Muscle of arm (tissue), 12 donors: ENCODE data around the gene MED27. TPM values are rescaled to one million over a fixed set of nuclear protein-coding genes. Genes with fewer than 3 reads are reported as not detected.
"Not testable (repeated sequence)": the region's sequence is repeated elsewhere in the genome, so short reads cannot be mapped to it uniquely, and the experiment has no call there.

Experiments
- DNase-seq: peaks from one replicate; pipeline ENCODE4 v3.0.0-alpha.2; 2013
- polyA plus RNA-seq, 12 donors: library from polyadenylated mRNA; unstranded; fragments of 120-200 nt; gene quantifications; one replicate each; pipeline ENCODE4 v1.2.1, GENCODE V29; 2013; ENCODE audit not compliant: insufficient read length in 12 of 12

MED27 gene
- polyA plus RNA-seq, 12 donors = 7.8 to 14.9 (median 11.6) TPM; not detected in 1

GRCh38 chr9:131926360-131926922 lies 153.2 kb downstream of the MED27 start:
- DNase-seq = no peak

GRCh38 chr9:131925677-131926177 lies 153.9 kb downstream of the MED27 start:
- DNase-seq = no peak

- no peak for DNase-seq
Observed at GRCh38 chr9:131923766-131924165, 155.9 kb downstream of the MED27 start.

GRCh38 chr9:131923132-131923671 lies 156.5 kb downstream of the MED27 start:
- no peak for DNase-seq

GRCh38 chr9:131921635-131922034 lies 158.0 kb downstream of the MED27 start:
- DNase-seq = not testable (repeated sequence)

GRCh38 chr9:131919216-131919615 lies 160.5 kb downstream of the MED27 start:
- no peak for DNase-seq

GRCh38 chr9:131918481-131918880 lies 161.2 kb downstream of the MED27 start:
- no peak for DNase-seq

GRCh38 chr9:131917009-131917408 lies 162.7 kb downstream of the MED27 start:
- DNase-seq = peak; percentile 7

- no peak for DNase-seq
Observed at GRCh38 chr9:131915181-131915580, 164.5 kb downstream of the MED27 start.

- DNase-seq = no peak
Observed at GRCh38 chr9:131912671-131913070, 167.0 kb downstream of the MED27 start.

- no peak for DNase-seq
Observed at GRCh38 chr9:131912069-131912468, 167.6 kb downstream of the MED27 start.

- no peak for DNase-seq
Observed at GRCh38 chr9:131910572-131910971, 169.1 kb downstream of the MED27 start.

GRCh38 chr9:131905144-131905543 lies 174.5 kb downstream of the MED27 start:
- no peak for DNase-seq

- no peak for DNase-seq
Observed at GRCh38 chr9:131899296-131900228, 180.1 kb downstream of the MED27 start.

GRCh38 chr9:131892902-131893500 lies 186.7 kb downstream of the MED27 start:
- no peak for DNase-seq

- no peak for DNase-seq
Observed at GRCh38 chr9:131892162-131892707, 187.4 kb downstream of the MED27 start.

- no peak for DNase-seq
Observed at GRCh38 chr9:131891598-131891997, 188.1 kb downstream of the MED27 start.

GRCh38 chr9:131889437-131890251 lies 190.0 kb downstream of the MED27 start:
- no peak for DNase-seq

- DNase-seq = no peak
Observed at GRCh38 chr9:131888923-131889322, 190.7 kb downstream of the MED27 start.

- DNase-seq = no peak
Observed at GRCh38 chr9:131887680-131888079, 192.0 kb downstream of the MED27 start.

- peak; percentile 21 for DNase-seq
Observed at GRCh38 chr9:131886826-131887225, 192.8 kb downstream of the MED27 start.
